ENCODE data around the gene LSAMP.
A peak's percentile ranks its signal among the peaks of the same experiment; 100 is the strongest.
"Not testable (repeated sequence)": the region's sequence is repeated elsewhere in the genome, so short reads cannot be mapped to it uniquely, and the experiment has no call there.

The LSAMP gene

GRCh38 chr3:115859002-115859807 is 586.1 kb downstream of the LSAMP start:
- TF ChIP-seq POLR2AphosphoS5 (IDR thresholded peaks at IDR 0.05; ENCODE audit: low read depth, low read length): no peak
- no peak for TF ChIP-seq SPI1 (IDR thresholded peaks at IDR 0.05; ENCODE audit: low read depth, low read length)
- TF ChIP-seq POU2F2 (IDR thresholded peaks at IDR 0.05; ENCODE audit: low read depth, low read length): no peak
- no peak for TF ChIP-seq POLR2A (IDR thresholded peaks at IDR 0.05; ENCODE audit: low read depth, low read length)
- no peak for TF ChIP-seq PAX5 (IDR thresholded peaks at IDR 0.05; ENCODE audit: insufficient read depth, low read length, severe bottlenecking)
- TF ChIP-seq TAF1 (IDR thresholded peaks at IDR 0.05; ENCODE audit: low read depth, low read length): no peak
- DNase-seq (ENCODE audit: insufficient read length, low spot score) (no peak), FAIRE-seq (no peak)

DNA sequence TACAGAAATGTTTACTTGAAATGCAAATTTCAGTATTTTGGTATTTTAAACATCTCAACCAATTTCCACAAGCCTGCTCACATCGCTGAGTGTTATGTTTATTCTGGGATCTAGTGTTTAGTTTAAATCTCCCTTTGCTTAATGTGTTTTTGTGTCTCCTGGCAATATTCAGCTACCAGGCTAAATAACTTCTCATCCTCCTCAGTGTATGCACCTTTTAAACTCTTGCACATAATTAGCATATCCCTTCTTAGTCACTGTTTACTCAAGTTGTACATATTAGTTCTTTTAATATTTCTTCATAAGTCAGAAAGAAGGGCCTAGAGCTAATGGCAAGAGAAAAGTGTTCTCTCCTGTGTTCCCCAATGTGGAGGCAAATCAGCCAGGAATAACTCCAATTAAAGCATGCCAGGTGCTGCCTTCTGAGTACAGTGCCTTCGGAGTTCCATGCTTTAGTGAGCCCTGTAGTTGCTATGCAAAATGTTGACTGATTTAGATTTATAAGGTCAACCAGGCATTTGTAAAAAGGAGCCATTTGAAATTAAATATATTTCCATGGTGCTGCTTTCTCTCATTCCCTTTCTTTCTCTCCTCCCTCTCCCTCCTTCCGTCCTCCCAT is 587.7 kb downstream of the LSAMP start:
- DNase-seq (ENCODE audit: insufficient read length, low spot score) (no peak), FAIRE-seq (no peak)
- TF ChIP-seq POU2F2 (IDR thresholded peaks at IDR 0.05; ENCODE audit: low read depth, low read length) (no peak), PAX5 (IDR thresholded peaks at IDR 0.05; ENCODE audit: insufficient read depth, low read length, severe bottlenecking) (no peak), POLR2AphosphoS5 (IDR thresholded peaks at IDR 0.05; ENCODE audit: low read depth, low read length) (no peak), TAF1 (IDR thresholded peaks at IDR 0.05; ENCODE audit: low read depth, low read length) (no peak), POLR2A (IDR thresholded peaks at IDR 0.05; ENCODE audit: low read depth, low read length) (no peak), SPI1 (IDR thresholded peaks at IDR 0.05; ENCODE audit: low read depth, low read length) (no peak)

DNA sequence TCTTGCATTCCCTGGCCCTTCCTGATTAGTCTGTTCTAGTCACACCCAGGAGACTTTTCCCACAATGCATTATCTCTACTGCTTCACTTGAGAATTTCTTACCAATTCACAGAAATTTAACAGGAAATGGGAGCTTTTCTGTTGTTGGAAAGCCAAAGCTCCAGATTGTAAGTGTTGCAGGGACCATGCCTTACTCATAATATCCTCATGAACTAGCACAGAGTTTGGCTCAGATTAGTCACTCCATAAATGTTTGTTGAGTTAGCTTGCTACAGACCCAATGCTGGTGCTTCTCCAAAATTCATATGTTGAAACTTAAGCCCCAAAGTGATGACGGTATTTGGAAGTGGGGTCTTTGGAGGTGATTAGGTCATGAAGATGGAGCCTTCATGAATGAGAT is 589.4 kb downstream of the LSAMP start:
- FAIRE-seq: no peak
- DNase-seq (ENCODE audit: insufficient read length, low spot score): no peak

GRCh38 chr3:115853104-115853503 is 592.2 kb downstream of the LSAMP start:
- FAIRE-seq (no peak), DNase-seq (ENCODE audit: insufficient read length, low spot score) (no peak)
- TF ChIP-seq POU2F2 (IDR thresholded peaks at IDR 0.05; ENCODE audit: low read depth, low read length) (no peak), SPI1 (IDR thresholded peaks at IDR 0.05; ENCODE audit: low read depth, low read length) (no peak), PAX5 (IDR thresholded peaks at IDR 0.05; ENCODE audit: insufficient read depth, low read length, severe bottlenecking) (no peak), TAF1 (IDR thresholded peaks at IDR 0.05; ENCODE audit: low read depth, low read length) (no peak), POLR2A (IDR thresholded peaks at IDR 0.05; ENCODE audit: low read depth, low read length) (no peak), POLR2AphosphoS5 (IDR thresholded peaks at IDR 0.05; ENCODE audit: low read depth, low read length) (no peak)

More for the DNA sequence above, 589.4 kb downstream of the LSAMP start:
- TF ChIP-seq TAF1 (IDR thresholded peaks at IDR 0.05; ENCODE audit: low read depth, low read length): no peak
- no peak for TF ChIP-seq POLR2A (IDR thresholded peaks at IDR 0.05; ENCODE audit: low read depth, low read length)
- TF ChIP-seq POU2F2 (IDR thresholded peaks at IDR 0.05; ENCODE audit: low read depth, low read length): no peak
- no peak for TF ChIP-seq PAX5 (IDR thresholded peaks at IDR 0.05; ENCODE audit: insufficient read depth, low read length, severe bottlenecking)
- no peak for TF ChIP-seq SPI1 (IDR thresholded peaks at IDR 0.05; ENCODE audit: low read depth, low read length)
- TF ChIP-seq POLR2AphosphoS5 (IDR thresholded peaks at IDR 0.05; ENCODE audit: low read depth, low read length): no peak

GRCh38 chr3:115852278-115852677 is 593.0 kb downstream of the LSAMP start:
- FAIRE-seq (no peak), DNase-seq (ENCODE audit: insufficient read length, low spot score) (no peak)
- TF ChIP-seq PAX5 (IDR thresholded peaks at IDR 0.05; ENCODE audit: insufficient read depth, low read length, severe bottlenecking): no peak
- no peak for TF ChIP-seq POLR2A (IDR thresholded peaks at IDR 0.05; ENCODE audit: low read depth, low read length)
- TF ChIP-seq SPI1 (IDR thresholded peaks at IDR 0.05; ENCODE audit: low read depth, low read length): no peak
- TF ChIP-seq TAF1 (IDR thresholded peaks at IDR 0.05; ENCODE audit: low read depth, low read length): no peak
- no peak for TF ChIP-seq POLR2AphosphoS5 (IDR thresholded peaks at IDR 0.05; ENCODE audit: low read depth, low read length)
- no peak for TF ChIP-seq POU2F2 (IDR thresholded peaks at IDR 0.05; ENCODE audit: low read depth, low read length)

DNA sequence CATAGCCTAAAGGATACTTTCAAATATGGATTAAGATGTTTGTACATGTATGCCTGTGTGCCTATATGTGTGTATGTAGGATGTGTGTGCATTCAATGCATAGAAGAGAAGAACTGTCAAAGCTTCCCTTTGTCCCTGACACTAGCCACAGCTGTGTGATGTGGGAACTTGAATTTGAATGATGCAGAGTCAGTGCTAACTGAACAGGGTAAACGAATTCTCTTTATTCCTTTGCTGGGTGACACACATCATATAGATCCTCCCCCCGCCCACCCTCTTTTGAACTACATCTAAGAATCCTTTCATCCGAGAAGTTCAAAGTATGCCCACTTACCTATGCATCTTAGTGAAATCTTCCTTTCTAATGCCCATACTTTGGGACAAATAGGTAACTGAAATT is 593.7 kb downstream of the LSAMP start:
- DNase-seq (ENCODE audit: insufficient read length, low spot score) (no peak), FAIRE-seq (no peak)
- TF ChIP-seq PAX5 (IDR thresholded peaks at IDR 0.05; ENCODE audit: insufficient read depth, low read length, severe bottlenecking) (no peak), POLR2AphosphoS5 (IDR thresholded peaks at IDR 0.05; ENCODE audit: low read depth, low read length) (no peak), POLR2A (IDR thresholded peaks at IDR 0.05; ENCODE audit: low read depth, low read length) (no peak), SPI1 (IDR thresholded peaks at IDR 0.05; ENCODE audit: low read depth, low read length) (no peak), TAF1 (IDR thresholded peaks at IDR 0.05; ENCODE audit: low read depth, low read length) (no peak), POU2F2 (IDR thresholded peaks at IDR 0.05; ENCODE audit: low read depth, low read length) (no peak)

DNA sequence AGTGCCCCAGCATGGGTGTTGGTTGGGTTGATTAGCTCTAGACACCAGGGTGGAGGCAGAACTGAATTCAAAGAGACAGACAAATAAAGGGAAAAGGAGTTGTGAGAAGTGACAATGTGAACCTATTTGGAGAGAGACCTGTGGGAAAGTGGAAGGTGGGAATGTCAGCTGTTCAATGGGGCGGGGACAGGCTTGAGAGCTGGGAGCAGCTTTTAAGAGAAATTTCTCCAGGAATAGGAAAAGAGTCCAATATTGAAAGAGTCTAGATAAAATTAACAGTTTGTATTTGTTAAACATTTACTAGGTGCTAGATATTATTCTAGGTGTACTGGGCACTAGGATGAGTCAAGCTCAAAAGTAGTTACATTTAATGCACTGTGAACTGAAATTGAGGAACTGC is 596.6 kb downstream of the LSAMP start:
- FAIRE-seq: no peak
- no peak for TF ChIP-seq POU2F2 (IDR thresholded peaks at IDR 0.05; ENCODE audit: low read depth, low read length)
- TF ChIP-seq TAF1 (IDR thresholded peaks at IDR 0.05; ENCODE audit: low read depth, low read length): no peak
- 0 out of 2 replicates have a peak, but pooled peaks have one; percentile 18 for TF ChIP-seq SPI1 (IDR thresholded peaks at IDR 0.05; ENCODE audit: low read depth, low read length)
- TF ChIP-seq POLR2AphosphoS5 (IDR thresholded peaks at IDR 0.05; ENCODE audit: low read depth, low read length): no peak
- no peak for TF ChIP-seq POLR2A (IDR thresholded peaks at IDR 0.05; ENCODE audit: low read depth, low read length)
- no peak for TF ChIP-seq PAX5 (IDR thresholded peaks at IDR 0.05; ENCODE audit: insufficient read depth, low read length, severe bottlenecking)
- DNase-seq (ENCODE audit: insufficient read length, low spot score): no peak

GRCh38 chr3:115845986-115846385 is 599.3 kb downstream of the LSAMP start:
- DNase-seq (ENCODE audit: insufficient read length, low spot score): no peak
- no peak for TF ChIP-seq TAF1 (IDR thresholded peaks at IDR 0.05; ENCODE audit: low read depth, low read length)
- TF ChIP-seq POU2F2 (IDR thresholded peaks at IDR 0.05; ENCODE audit: low read depth, low read length): no peak
- no peak for TF ChIP-seq POLR2AphosphoS5 (IDR thresholded peaks at IDR 0.05; ENCODE audit: low read depth, low read length)
- TF ChIP-seq SPI1 (IDR thresholded peaks at IDR 0.05; ENCODE audit: low read depth, low read length): no peak
- no peak for TF ChIP-seq PAX5 (IDR thresholded peaks at IDR 0.05; ENCODE audit: insufficient read depth, low read length, severe bottlenecking)
- no peak for TF ChIP-seq POLR2A (IDR thresholded peaks at IDR 0.05; ENCODE audit: low read depth, low read length)
- FAIRE-seq: no peak

- FAIRE-seq; DNase-seq (ENCODE audit: insufficient read length, low spot score): not testable (repeated sequence)
Observed at GRCh38 chr3:115844729-115845128, 600.6 kb downstream of the LSAMP start.

Measured in GM12891 (cell line).